Stimulated activated CD4-positive, alpha-beta T cell treated with anti-CD3 and anti-CD28 coated beads, TNF-alpha, amount 100 ng/mL, for 24 hours (primary cell): ENCODE measurements around the gene SASH3.
"Not testable (repeated sequence)": the region's sequence is repeated elsewhere in the genome, so short reads cannot be mapped to it uniquely, and the experiment has no call there.

Experiments
- DNase-seq, 3 experiments: peaks; one replicate each; pipeline ENCODE4 v3.0.0-alpha.2; 2020; ENCODE audit warnings: low read depth in 3 of 3

Gene SASH3

DNA sequence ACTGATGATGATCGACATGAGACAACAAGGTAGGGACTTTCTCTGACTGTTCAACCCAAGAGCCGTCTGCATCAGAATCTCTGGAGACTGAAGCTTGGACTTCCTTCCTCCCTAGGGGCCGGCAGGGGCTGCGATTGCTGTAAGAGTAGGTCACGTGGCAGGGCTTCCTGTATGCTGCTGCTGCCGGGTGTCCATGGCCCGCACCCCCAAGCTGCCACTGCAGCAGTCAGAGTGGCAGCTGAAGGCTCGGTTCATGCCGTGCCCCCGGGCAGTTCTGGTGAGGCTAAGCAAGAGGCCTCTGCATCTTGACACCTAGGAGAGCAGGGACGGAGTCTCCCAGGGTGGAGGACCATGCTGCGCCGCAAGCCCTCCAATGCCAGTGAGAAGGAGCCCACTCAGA lies at the start of gene SASH3:
Gene SASH3, plus strand, starts transcription at position 203 of the 400 bp plus-strand sequence. Its CDS starts 149 bp downstream, at position 352.
- peak in 1 of 3 experiments; percentile 65 for DNase-seq

DNA sequence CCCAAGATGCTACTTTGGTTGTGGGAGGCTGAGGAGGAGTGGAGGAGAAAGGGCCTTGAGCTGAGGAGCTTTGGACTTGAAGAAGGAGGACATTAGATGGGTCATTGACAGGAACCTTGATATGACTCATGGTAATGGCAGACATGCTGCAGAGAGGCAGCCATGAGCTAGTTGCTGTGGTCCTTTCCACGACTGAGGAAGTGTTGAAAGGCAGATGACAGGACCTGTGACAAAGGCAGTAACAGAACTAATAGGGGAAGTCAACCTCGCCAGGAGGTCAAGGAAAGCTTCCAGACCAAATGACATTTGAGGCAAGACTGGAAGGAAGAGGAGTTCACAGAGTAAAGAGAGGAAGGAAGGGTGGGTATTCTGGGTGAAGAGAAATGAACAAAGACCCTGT lies 48.5 kb upstream of the SASH3 start:
- DNase-seq = no peak

GRCh38 chrX:129732857-129733256 lies 46.9 kb upstream of the SASH3 start:
- no peak for DNase-seq

DNA sequence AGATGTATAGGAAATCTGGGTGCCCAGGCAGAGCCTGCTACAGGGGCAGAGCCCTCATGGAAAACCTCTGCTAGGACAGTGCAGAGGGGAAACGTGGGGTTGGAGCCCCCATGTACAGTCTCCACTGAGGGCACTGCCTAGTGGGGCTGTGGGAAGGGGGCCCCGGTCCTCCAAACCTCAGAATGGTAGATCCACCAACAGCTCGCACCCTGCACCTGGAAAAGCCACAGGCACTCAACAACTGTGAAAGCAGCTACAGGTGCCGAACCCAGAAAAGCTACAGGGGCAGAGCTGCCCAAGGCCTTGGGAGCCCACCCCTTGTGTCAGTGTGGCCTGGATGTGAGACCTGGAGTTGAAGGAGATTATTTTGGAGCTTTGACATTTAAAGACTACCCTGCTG lies 46.4 kb upstream of the SASH3 start:
- no peak for DNase-seq

DNA sequence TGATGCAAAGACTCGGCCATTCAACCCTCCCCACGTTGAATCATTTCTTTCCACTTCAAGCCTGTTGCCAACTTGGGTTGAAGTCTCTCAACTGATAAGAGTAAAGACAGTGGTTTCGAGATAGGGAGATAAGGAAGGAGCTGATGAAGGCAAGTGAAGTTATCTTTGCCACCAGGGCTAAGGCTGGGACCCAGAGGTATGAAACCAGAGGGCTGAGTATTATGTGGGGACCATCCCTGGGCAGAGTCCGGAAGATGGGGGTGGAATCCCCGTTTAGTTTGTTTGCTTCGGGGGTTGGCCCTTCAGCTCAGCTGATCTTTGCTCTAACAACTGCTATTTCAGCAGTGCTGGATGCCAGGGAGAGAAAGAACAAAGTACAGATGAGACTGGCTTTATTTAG lies 43.3 kb upstream of the SASH3 start:
- DNase-seq = no peak

DNA sequence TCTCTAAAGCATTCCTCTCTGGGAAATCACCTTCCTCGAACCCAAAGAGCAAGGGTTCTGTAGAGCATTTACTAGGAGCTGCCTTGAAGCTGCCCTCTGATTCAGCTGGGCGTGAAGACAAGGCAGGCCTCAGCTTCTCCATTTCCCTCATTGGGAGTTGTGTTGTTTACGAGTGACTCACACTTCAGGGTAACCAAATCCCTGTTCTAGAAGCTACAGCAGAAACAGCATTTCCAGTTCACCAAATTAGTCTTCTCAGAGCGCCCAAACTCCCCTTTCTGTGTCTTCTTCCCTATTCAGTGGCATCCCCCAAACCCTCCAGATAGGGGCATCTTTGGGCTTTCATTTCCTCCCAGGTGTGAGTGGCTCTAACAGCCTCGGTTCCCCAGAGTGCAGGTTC lies 41.8 kb upstream of the SASH3 start:
- DNase-seq = no peak

DNA sequence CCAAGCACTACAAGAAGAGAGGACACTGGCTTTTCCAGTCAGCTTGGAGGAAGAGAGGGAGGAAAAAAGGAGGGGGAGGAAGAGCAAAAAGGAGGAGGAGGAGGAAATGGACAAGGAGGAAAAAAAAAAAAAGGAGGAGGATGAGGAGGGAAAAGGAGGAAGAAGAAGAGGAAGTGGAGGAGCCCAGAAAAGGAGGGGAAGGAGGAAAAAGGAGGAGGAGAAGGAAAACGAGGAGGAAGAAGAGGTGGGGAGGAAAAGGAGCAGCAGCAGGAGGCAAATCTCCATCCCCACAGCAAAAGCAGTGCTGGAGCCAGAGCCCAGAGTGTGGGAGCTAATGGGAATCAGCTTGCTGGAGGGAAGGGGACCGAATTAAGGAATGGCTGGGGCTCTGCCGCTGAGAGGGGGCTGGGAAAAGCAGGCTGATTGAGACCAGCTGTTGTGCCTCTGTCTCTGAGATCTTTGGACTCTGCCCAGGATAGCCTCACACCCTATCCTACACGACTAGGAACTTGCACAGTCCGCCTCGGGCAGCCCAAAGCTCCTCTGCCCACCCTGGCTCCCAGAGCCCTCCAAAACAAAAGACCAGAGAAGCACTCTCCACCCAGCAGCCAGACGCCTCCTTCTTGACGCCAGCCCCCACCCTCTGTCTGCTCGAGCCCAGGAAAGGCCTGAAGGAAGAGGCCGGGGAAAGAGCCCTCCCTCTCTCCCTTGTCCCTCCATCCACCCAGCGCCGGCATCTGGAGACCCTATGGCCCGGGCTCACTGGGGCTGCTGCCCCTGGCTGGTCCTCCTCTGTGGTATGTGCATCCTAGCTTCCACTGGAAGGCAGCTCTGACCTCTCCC lies 41.1 kb upstream of the SASH3 start, which contains the start of gene XPNPEP2:
Gene XPNPEP2, plus strand, starts transcription at position 514 of the 843 bp plus-strand sequence. Its CDS starts 235 bp downstream, at position 749.
- no peak for DNase-seq

GRCh38 chrX:129739578-129739977 lies 40.2 kb upstream of the SASH3 start:
- DNase-seq = no peak

DNA sequence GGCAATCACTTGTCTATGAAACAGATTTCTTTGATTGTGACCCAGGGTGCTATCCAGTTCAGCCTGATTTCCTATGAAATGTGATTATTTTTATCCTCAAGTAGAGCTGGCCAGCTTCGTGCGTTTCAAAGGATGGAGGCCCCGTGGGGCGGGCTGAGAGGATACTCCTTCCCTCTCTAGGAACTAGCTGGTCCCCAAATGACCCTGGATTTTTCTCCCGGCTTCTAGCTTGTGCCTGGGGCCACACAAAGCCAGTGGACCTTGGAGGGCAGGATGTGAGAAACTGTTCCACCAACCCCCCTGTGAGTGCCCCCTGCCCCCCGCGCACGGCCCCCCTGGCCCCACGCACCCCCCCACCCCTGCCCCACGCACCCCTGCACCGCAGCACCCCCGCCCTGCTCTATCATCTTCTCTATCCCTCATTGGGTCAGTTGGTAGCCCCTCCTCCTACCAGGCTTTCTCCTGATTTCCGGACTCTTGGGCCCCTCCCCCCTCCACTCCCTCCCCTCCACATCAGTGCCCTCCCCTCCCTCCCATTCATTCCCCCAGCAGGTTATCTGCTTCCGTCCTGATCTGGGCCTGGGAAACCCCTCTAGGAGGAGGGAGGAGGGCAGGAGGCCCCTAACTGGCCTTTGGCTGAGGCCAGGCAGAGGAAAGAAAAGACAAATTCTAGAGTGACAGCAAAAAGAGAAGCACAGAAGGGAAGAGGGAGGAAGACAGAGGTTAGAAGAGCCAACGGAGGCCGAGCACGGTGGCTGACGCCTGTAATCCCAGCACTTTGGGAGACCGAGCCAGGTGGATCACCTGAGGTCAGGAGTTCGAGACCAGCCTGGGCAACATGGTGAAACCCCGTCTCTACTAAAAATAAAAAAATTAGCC lies 37.6 kb upstream of the SASH3 start:
- DNase-seq = no peak

DNA sequence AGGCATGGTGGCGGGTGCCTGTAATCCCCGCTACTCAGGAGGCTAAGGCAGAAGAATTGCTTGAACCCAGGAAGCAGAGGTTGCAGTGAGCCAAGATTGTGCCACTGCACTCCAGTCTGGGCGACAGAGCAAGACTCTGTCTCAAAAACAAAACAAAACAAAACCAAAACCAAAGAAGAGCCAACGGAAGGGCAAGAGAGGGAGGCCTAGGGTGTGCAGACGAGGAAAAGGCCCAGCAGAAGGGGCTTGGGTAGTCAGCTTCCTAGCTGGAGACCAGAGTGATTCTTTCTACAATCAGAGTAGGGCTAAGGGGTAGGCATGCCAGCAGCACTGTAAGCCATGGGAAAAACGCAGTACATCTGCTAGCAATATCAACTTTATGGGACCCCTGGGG lies 37.0 kb upstream of the SASH3 start:
- not testable (repeated sequence) for DNase-seq

DNA sequence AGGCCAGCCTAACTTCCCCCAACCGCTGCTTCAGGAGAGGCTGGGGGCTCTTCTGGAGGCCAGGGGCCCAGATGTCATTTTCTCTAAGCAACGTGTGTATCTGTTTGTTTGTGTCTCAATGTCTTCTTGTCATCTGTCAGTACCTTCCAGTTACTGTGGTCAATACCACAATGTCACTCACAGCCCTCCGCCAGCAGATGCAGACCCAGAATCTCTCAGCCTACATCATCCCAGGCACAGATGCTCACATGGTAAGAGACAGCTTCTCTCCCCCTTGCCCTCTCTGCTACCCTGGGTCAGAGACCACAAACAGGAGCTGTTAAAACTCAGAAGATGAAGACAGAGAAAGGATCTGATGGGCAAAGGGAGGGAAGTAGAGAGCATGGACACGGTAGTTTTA lies 35.9 kb upstream of the SASH3 start:
- no peak for DNase-seq

GRCh38 chrX:129744861-129745321 lies 34.9 kb upstream of the SASH3 start:
- no peak for DNase-seq

DNA sequence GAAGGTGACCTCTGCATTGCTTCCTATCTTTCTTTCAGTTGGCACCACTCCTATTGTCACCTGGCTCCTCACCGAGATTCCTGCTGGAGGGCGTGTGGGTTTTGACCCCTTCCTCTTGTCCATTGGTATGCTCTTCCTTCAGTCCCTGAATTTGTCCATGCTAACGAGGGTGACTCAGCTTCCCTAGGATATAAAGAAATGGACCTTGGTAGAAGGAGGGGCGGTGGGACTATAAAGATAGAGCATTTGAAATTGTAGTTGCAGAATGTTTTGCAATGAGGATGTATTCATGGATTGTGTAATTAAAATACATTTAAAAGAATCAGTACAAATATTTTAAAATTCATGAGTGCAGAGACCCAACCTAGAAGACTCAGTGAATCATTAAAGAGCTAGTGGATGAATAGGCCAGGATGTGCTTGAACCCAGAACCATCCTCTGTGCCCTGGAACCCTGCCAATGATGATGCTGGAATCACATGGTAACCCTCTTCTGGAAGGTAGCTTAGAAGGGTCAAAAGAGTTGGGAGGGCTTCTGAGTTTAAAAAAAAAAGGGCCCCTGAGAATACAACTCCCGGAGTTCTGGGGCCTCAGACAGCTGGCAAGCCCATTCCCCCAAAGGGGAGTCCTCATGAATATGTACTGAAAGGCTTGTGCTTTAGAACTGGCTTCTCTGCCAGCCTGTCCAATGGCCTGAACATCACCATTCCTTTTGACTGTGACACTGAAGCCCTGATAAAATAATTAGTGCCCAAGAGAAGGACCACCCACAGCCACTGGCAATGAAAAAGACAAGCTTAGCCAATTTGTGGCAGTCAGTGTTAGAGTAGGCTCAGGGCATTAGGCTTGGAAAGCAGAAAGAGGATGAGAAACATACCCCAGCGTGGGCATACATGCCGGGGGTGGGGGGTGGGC lies 32.9 kb upstream of the SASH3 start:
- no peak for DNase-seq

GRCh38 chrX:129747533-129747932 lies 32.2 kb upstream of the SASH3 start:
- no peak for DNase-seq

DNA sequence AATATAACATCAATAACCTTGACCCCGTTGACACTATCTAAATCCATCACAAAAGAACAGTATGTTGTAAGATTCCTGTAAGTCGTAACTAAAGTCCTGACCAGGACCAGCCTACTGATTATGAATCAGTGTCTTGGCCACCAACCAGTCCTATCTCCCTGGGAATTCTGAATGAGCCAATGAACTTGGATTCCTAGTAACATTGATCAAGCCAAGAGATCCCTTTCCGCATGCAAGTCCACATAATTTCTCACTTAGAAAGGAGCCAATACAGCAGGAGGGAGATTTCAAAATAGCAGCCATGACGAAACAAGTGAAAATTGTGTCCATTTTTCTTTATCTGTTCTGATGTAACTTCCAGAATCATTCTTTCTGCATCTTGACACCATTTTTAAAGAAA lies 31.4 kb upstream of the SASH3 start:
- no peak for DNase-seq

DNA sequence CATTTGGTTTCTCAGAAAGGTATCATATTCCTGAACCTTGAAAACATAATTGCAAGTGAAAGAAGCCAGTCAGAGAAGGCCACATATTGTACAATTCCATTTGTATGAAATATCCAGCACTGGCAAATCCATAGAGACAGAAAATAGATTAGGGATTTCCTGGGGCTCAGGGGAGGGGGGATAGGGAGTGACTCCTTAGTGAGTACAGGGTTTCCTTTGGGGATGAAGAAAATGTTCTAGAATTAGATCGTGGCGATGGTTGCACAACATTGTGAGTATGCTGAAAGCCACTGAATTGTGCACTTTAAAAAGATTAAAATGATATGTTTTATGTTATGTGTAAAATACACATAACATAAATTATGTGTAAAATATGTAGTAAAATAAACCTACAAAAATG lies 30.7 kb upstream of the SASH3 start:
- DNase-seq = no peak

- no peak for DNase-seq
Measured at GRCh38 chrX:129750971-129751370, 28.8 kb upstream of the SASH3 start.

DNA sequence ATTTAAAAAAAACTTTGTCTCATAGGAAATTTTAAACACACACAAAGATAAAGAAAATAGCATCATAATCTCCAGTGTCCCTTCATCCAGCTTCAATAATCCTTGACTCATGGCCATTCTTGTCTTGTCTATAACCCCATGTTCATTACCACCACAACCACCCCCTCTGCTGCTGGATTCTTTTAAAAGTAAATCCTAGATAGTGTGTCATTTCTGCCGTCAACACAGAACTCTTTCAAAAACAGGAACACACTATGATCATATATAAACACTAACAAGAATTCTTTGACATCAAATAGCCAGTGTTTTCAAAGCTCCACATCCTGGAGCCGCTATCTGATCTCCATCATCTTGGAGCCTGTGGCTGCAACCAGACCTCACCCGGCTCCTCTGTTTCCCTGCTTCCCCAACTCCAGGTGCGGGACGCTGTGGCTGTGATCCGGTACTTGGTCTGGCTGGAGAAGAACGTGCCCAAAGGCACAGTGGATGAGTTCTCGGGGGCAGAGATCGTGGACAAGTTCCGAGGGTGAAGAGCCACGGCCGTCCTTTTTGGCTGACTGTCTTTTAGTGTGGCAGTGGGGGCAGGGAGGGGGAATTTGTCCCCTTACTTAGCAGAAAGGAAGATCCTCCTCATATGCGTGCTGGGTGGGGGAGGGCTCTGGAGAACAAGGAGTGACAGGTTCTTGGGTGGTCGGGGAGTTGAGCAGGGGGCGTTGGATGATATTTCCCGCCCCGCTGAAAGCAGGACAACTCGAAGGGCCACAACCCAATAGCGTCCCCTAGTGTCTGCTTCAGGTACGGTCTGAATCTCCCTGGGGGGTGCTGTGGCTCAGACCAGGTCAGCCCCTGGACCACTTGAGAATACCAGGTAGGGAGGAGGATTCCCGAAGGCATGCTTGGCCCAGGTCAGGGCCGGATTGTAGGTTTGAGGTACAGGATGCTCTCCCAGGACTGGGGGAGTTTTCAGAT lies 25.4 kb upstream of the SASH3 start:
- no peak for DNase-seq

GRCh38 chrX:129755779-129756650 lies 23.7 kb upstream of the SASH3 start:
- no peak for DNase-seq
